ENCODE results near the gene BNIP3. TPM values are rescaled to one million over a fixed set of nuclear protein-coding genes. Genes with fewer than 3 reads are reported as not detected.

Gene BNIP3
- polyA plus RNA-seq, 2 donors: 17.4 to 23.9 TPM

GRCh38 chr10:131928248-131929095, 53.3 kb downstream of the BNIP3 start:
- peaks cover 9 to 17% of the 10 kb centered on the region in 2 donors for H3K4me1 ChIP-seq (ENCODE audit: control insufficient read depth in 2 of 2, insufficient read depth in 2 of 2, low read length in 1 of 2)
- H3K9me3 ChIP-seq (ENCODE audit: control insufficient read depth in 2 of 2, insufficient read depth in 1 of 2, low read depth in 1 of 2, low read length in 1 of 2): peaks cover 0 to 4% of the 10 kb centered on the region in 2 donors
- H3K27me3 ChIP-seq (ENCODE audit: control insufficient read depth in 1 of 2, insufficient read depth in 2 of 2, low read length in 2 of 2): no peaks in the 10 kb centered on the region
- no peak overlapping the region for H3K27ac ChIP-seq (ENCODE audit: low read depth in 2 of 2, low read length in 1 of 2)
- H3K36me3 ChIP-seq (ENCODE audit: control insufficient read depth in 2 of 2, insufficient read depth in 2 of 2, low read length in 1 of 2): peaks cover 0 to 2% of the 10 kb centered on the region in 2 donors
- no peak overlapping the region for H3K4me3 ChIP-seq (ENCODE audit: low read depth in 1 of 2, low read length in 2 of 2)
- WGBS, 2 donors: 64 to 76% methylated on average over 18 of the region's 18 CpGs

- 96 to 97% methylated on average over 28 of the region's 28 CpGs for WGBS, 2 donors
- peaks cover 0 to 4% of the 10 kb centered on the region in 2 donors for H3K9me3 ChIP-seq (ENCODE audit: control insufficient read depth in 2 of 2, insufficient read depth in 1 of 2, low read depth in 1 of 2, low read length in 1 of 2)
- no peaks in the 10 kb centered on the region for H3K27me3 ChIP-seq (ENCODE audit: control insufficient read depth in 1 of 2, insufficient read depth in 2 of 2, low read length in 2 of 2)
- H3K4me1 ChIP-seq (ENCODE audit: control insufficient read depth in 2 of 2, insufficient read depth in 2 of 2, low read length in 1 of 2): peaks cover 5 to 17% of the 10 kb centered on the region in 2 donors
- no peak overlapping the region for H3K27ac ChIP-seq (ENCODE audit: low read depth in 2 of 2, low read length in 1 of 2)
- no peak overlapping the region for H3K4me3 ChIP-seq (ENCODE audit: low read depth in 1 of 2, low read length in 2 of 2)
- peaks cover 0 to under 1% of the 10 kb centered on the region in 2 donors for H3K36me3 ChIP-seq (ENCODE audit: control insufficient read depth in 2 of 2, insufficient read depth in 2 of 2, low read length in 1 of 2)
Observed at GRCh38 chr10:131926743-131927595, 54.8 kb downstream of the BNIP3 start.

GRCh38 chr10:131926253-131926652, 55.5 kb downstream of the BNIP3 start:
- H3K4me3 ChIP-seq (ENCODE audit: low read depth in 1 of 2, low read length in 2 of 2): no peak overlapping the region
- 98% methylated on average over 10 of the region's 10 CpGs for WGBS, 2 donors
- no peaks in the 10 kb centered on the region for H3K27me3 ChIP-seq (ENCODE audit: control insufficient read depth in 1 of 2, insufficient read depth in 2 of 2, low read length in 2 of 2)
- H3K9me3 ChIP-seq (ENCODE audit: control insufficient read depth in 2 of 2, insufficient read depth in 1 of 2, low read depth in 1 of 2, low read length in 1 of 2): peaks cover 0 to 4% of the 10 kb centered on the region in 2 donors
- peaks cover 7 to 14% of the 10 kb centered on the region in 2 donors for H3K4me1 ChIP-seq (ENCODE audit: control insufficient read depth in 2 of 2, insufficient read depth in 2 of 2, low read length in 1 of 2)
- no peaks in the 10 kb centered on the region for H3K36me3 ChIP-seq (ENCODE audit: control insufficient read depth in 2 of 2, insufficient read depth in 2 of 2, low read length in 1 of 2)
- H3K27ac ChIP-seq (ENCODE audit: low read depth in 2 of 2, low read length in 1 of 2): no peak overlapping the region

GRCh38 chr10:131925716-131926115, 56.0 kb downstream of the BNIP3 start:
- 94 to 96% methylated on average over 9 of the region's 9 CpGs for WGBS, 2 donors
- Histone ChIP-seq H3K9me3 (ENCODE audit: control insufficient read depth in 2 of 2, insufficient read depth in 1 of 2, low read depth in 1 of 2, low read length in 1 of 2) (peaks cover 0 to 4% of the 10 kb centered on the region in 2 donors), H3K27ac (ENCODE audit: low read depth in 2 of 2, low read length in 1 of 2) (peak overlapping the region in 1 of 2 donors; percentile 40), H3K4me1 (ENCODE audit: control insufficient read depth in 2 of 2, insufficient read depth in 2 of 2, low read length in 1 of 2) (peaks cover 11 to 14% of the 10 kb centered on the region in 2 donors), H3K27me3 (ENCODE audit: control insufficient read depth in 1 of 2, insufficient read depth in 2 of 2, low read length in 2 of 2) (no peaks in the 10 kb centered on the region), H3K4me3 (ENCODE audit: low read depth in 1 of 2, low read length in 2 of 2) (no peak overlapping the region), H3K36me3 (ENCODE audit: control insufficient read depth in 2 of 2, insufficient read depth in 2 of 2, low read length in 1 of 2) (no peaks in the 10 kb centered on the region)

- no peaks in the 10 kb centered on the region for H3K36me3 ChIP-seq (ENCODE audit: control insufficient read depth in 2 of 2, insufficient read depth in 2 of 2, low read length in 1 of 2)
- H3K4me1 ChIP-seq (ENCODE audit: control insufficient read depth in 2 of 2, insufficient read depth in 2 of 2, low read length in 1 of 2): peaks cover 12 to 14% of the 10 kb centered on the region in 2 donors
Observed at GRCh38 chr10:131925011-131925649, 56.6 kb downstream of the BNIP3 start.

DNA sequence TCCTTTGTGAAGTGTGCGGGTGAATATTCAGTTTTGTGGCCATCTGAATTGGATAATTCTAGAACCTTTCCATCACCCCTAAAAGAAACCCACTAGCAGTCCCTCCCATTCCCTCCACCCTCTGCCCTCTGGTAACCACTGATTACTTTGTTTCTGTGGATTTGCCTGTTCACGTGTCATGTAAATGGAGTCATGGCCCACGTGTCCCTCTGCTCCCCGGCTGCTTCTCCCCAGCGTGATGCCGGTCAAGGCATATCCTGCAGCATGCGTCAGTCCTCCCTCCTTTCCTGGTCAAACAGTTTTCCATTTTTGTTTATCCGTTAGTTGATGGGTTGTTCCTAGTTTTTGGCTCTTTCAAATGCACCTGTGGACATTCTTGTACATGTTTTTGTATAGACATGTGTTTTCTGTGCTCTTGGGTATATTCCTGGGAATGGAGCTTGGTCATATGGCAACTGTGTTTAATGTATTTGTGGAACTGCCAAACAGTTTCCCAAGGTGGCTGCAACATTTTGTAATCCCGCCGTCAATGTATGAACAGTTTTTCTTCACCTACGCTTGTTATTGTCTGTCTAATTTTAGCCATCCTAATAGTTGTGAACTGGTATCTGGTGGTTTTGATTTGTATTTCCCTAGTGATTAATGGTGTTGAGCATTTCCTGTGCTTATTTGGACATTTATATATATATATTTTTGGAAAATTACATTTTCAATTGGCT, 58.5 kb downstream of the BNIP3 start:
- 90 to 93% methylated on average over 11 of the region's 11 CpGs for WGBS, 2 donors

More at GRCh38 chr10:131925011-131925649, 56.6 kb downstream of the BNIP3 start:
- Histone ChIP-seq H3K4me3 (ENCODE audit: low read depth in 1 of 2, low read length in 2 of 2) (no peak overlapping the region), H3K27me3 (ENCODE audit: control insufficient read depth in 1 of 2, insufficient read depth in 2 of 2, low read length in 2 of 2) (no peaks in the 10 kb centered on the region), H3K9me3 (ENCODE audit: control insufficient read depth in 2 of 2, insufficient read depth in 1 of 2, low read depth in 1 of 2, low read length in 1 of 2) (peaks cover 0 to 4% of the 10 kb centered on the region in 2 donors), H3K27ac (ENCODE audit: low read depth in 2 of 2, low read length in 1 of 2) (no peak overlapping the region)

GRCh38 chr10:131921184-131921583, 60.5 kb downstream of the BNIP3 start:
- WGBS, 2 donors: 57 to 59% methylated on average over 8 of the region's 8 CpGs

More for the DNA sequence above, 58.5 kb downstream of the BNIP3 start:
- Histone ChIP-seq H3K27me3 (ENCODE audit: control insufficient read depth in 1 of 2, insufficient read depth in 2 of 2, low read length in 2 of 2) (no peaks in the 10 kb centered on the region), H3K4me1 (ENCODE audit: control insufficient read depth in 2 of 2, insufficient read depth in 2 of 2, low read length in 1 of 2) (peaks cover 6 to 15% of the 10 kb centered on the region in 2 donors), H3K27ac (ENCODE audit: low read depth in 2 of 2, low read length in 1 of 2) (no peak overlapping the region), H3K4me3 (ENCODE audit: low read depth in 1 of 2, low read length in 2 of 2) (no peak overlapping the region), H3K9me3 (ENCODE audit: control insufficient read depth in 2 of 2, insufficient read depth in 1 of 2, low read depth in 1 of 2, low read length in 1 of 2) (peaks cover 0 to 4% of the 10 kb centered on the region in 2 donors), H3K36me3 (ENCODE audit: control insufficient read depth in 2 of 2, insufficient read depth in 2 of 2, low read length in 1 of 2) (no peaks in the 10 kb centered on the region)

GRCh38 chr10:131920693-131921092, 61.0 kb downstream of the BNIP3 start:
- Histone ChIP-seq H3K36me3 (ENCODE audit: control insufficient read depth in 2 of 2, insufficient read depth in 2 of 2, low read length in 1 of 2) (no peaks in the 10 kb centered on the region), H3K27me3 (ENCODE audit: control insufficient read depth in 1 of 2, insufficient read depth in 2 of 2, low read length in 2 of 2) (no peaks in the 10 kb centered on the region), H3K4me3 (ENCODE audit: low read depth in 1 of 2, low read length in 2 of 2) (no peak overlapping the region), H3K9me3 (ENCODE audit: control insufficient read depth in 2 of 2, insufficient read depth in 1 of 2, low read depth in 1 of 2, low read length in 1 of 2) (peaks cover 0 to 1% of the 10 kb centered on the region in 2 donors), H3K27ac (ENCODE audit: low read depth in 2 of 2, low read length in 1 of 2) (no peak overlapping the region), H3K4me1 (ENCODE audit: control insufficient read depth in 2 of 2, insufficient read depth in 2 of 2, low read length in 1 of 2) (peaks cover 1 to 11% of the 10 kb centered on the region in 2 donors)
- WGBS, 2 donors: 87 to 90% methylated on average over 5 of the region's 5 CpGs

More at GRCh38 chr10:131921184-131921583, 60.5 kb downstream of the BNIP3 start:
- H3K4me3 ChIP-seq (ENCODE audit: low read depth in 1 of 2, low read length in 2 of 2): no peak overlapping the region
- no peaks in the 10 kb centered on the region for H3K27me3 ChIP-seq (ENCODE audit: control insufficient read depth in 1 of 2, insufficient read depth in 2 of 2, low read length in 2 of 2)
- H3K4me1 ChIP-seq (ENCODE audit: control insufficient read depth in 2 of 2, insufficient read depth in 2 of 2, low read length in 1 of 2): peaks cover 2 to 11% of the 10 kb centered on the region in 2 donors
- peak overlapping the region in 1 of 2 donors; percentile 69 for H3K27ac ChIP-seq (ENCODE audit: low read depth in 2 of 2, low read length in 1 of 2)
- H3K36me3 ChIP-seq (ENCODE audit: control insufficient read depth in 2 of 2, insufficient read depth in 2 of 2, low read length in 1 of 2): no peaks in the 10 kb centered on the region
- H3K9me3 ChIP-seq (ENCODE audit: control insufficient read depth in 2 of 2, insufficient read depth in 1 of 2, low read depth in 1 of 2, low read length in 1 of 2): peaks cover 0 to 4% of the 10 kb centered on the region in 2 donors

Measured in esophagus (tissue), 2 donors.